ENCODE measurements around the gene AMFR.
A peak's percentile ranks its signal among the peaks of the same experiment; 100 is the strongest.

AMFR gene

GRCh38 chr16:56341656-56342399 lies 83.5 kb downstream of the AMFR start:
- Histone ChIP-seq H2BK5ac (ENCODE audit: low read depth, low read length, poor library complexity, severe bottlenecking) (no peak overlapping the region), H3K4ac (ENCODE audit: low read depth in 1 of 2, low read length in 2 of 2) (no peak overlapping the region), H3K23ac (ENCODE audit: low read length in 2 of 2) (no peak overlapping the region), H4K8ac (ENCODE audit: low read length) (no peak overlapping the region), H3K4me2 (ENCODE audit: low read length, poor library complexity, severe bottlenecking) (no peak overlapping the region), H4K91ac (ENCODE audit: low read length) (no peak overlapping the region), H3K4me3 (ENCODE audit: insufficient read depth in 1 of 2, low read depth in 1 of 2, low read length in 2 of 2) (no peak overlapping the region), H3K9me3 (ENCODE audit: control insufficient read depth, low read length) (no peaks in the 10 kb centered on the region), H2BK120ac (ENCODE audit: low read depth, low read length) (no peak overlapping the region), H2BK15ac (ENCODE audit: low read depth, poor library complexity, severe bottlenecking) (no peak overlapping the region), H3K9ac (ENCODE audit: low read length) (no peak overlapping the region), H3K36me3 (ENCODE audit: control insufficient read depth in 1 of 2, insufficient read depth in 2 of 2, low read depth in 1 of 2, low read length in 2 of 2) (no peaks in the 10 kb centered on the region), H3K27me3 (ENCODE audit: control insufficient read depth in 1 of 2, insufficient read depth in 1 of 2, low read length in 2 of 2) (no peaks in the 10 kb centered on the region), H2BK12ac (ENCODE audit: low read length in 2 of 2) (no peak overlapping the region), H2AFZ (ENCODE audit: low read depth, low read length) (no peak overlapping the region), H3K4me1 (ENCODE audit: control insufficient read depth, insufficient read depth, low read depth, low read length) (no peaks in the 10 kb centered on the region), H3K14ac (ENCODE audit: low read length in 2 of 2) (no peak overlapping the region), H2AK5ac (ENCODE audit: low read length, severe bottlenecking) (no peak overlapping the region), H3K79me1 (replicated peaks; ENCODE audit: low read length, poor library complexity, severe bottlenecking) (no peaks in the 10 kb centered on the region), H3K27ac (ENCODE audit: low read length, poor library complexity, severe bottlenecking) (no peak overlapping the region), H3K18ac (ENCODE audit: low read depth in 1 of 2, low read length in 2 of 2) (no peak overlapping the region)
- no peak for DNase-seq
- 88% methylated on average over 8 of the region's 9 CpGs for WGBS

GRCh38 chr16:56340864-56341365 lies 84.4 kb downstream of the AMFR start:
- Histone ChIP-seq H2BK5ac (ENCODE audit: low read depth, low read length, poor library complexity, severe bottlenecking) (no peak overlapping the region), H4K8ac (ENCODE audit: low read length) (no peak overlapping the region), H3K27me3 (ENCODE audit: control insufficient read depth in 1 of 2, insufficient read depth in 1 of 2, low read length in 2 of 2) (no peaks in the 10 kb centered on the region), H3K4ac (ENCODE audit: low read depth in 1 of 2, low read length in 2 of 2) (no peak overlapping the region), H3K4me3 (ENCODE audit: insufficient read depth in 1 of 2, low read depth in 1 of 2, low read length in 2 of 2) (no peak overlapping the region), H3K18ac (ENCODE audit: low read depth in 1 of 2, low read length in 2 of 2) (no peak overlapping the region), H2AK5ac (ENCODE audit: low read length, severe bottlenecking) (no peak overlapping the region), H3K4me2 (ENCODE audit: low read length, poor library complexity, severe bottlenecking) (no peak overlapping the region), H3K9ac (ENCODE audit: low read length) (no peak overlapping the region), H2BK12ac (ENCODE audit: low read length in 2 of 2) (no peak overlapping the region), H2AFZ (ENCODE audit: low read depth, low read length) (no peak overlapping the region), H3K4me1 (ENCODE audit: control insufficient read depth, insufficient read depth, low read depth, low read length) (no peaks in the 10 kb centered on the region), H2BK15ac (ENCODE audit: low read depth, poor library complexity, severe bottlenecking) (no peak overlapping the region), H3K27ac (ENCODE audit: low read length, poor library complexity, severe bottlenecking) (no peak overlapping the region), H3K14ac (ENCODE audit: low read length in 2 of 2) (no peak overlapping the region), H4K91ac (ENCODE audit: low read length) (no peak overlapping the region), H3K23ac (ENCODE audit: low read length in 2 of 2) (no peak overlapping the region), H2BK120ac (ENCODE audit: low read depth, low read length) (no peak overlapping the region), H3K79me1 (replicated peaks; ENCODE audit: low read length, poor library complexity, severe bottlenecking) (no peaks in the 10 kb centered on the region), H3K9me3 (ENCODE audit: control insufficient read depth, low read length) (no peaks in the 10 kb centered on the region), H3K36me3 (ENCODE audit: control insufficient read depth in 1 of 2, insufficient read depth in 2 of 2, low read depth in 1 of 2, low read length in 2 of 2) (no peaks in the 10 kb centered on the region)
- 91% methylated on average over 17 of the region's 17 CpGs for WGBS
- DNase-seq: no peak

- Histone ChIP-seq H3K18ac (ENCODE audit: low read depth in 1 of 2, low read length in 2 of 2) (no peak overlapping the region), H2AK5ac (ENCODE audit: low read length, severe bottlenecking) (no peak overlapping the region), H3K4me2 (ENCODE audit: low read length, poor library complexity, severe bottlenecking) (no peak overlapping the region), H3K9me3 (ENCODE audit: control insufficient read depth, low read length) (no peaks in the 10 kb centered on the region), H2BK5ac (ENCODE audit: low read depth, low read length, poor library complexity, severe bottlenecking) (no peak overlapping the region), H2BK15ac (ENCODE audit: low read depth, poor library complexity, severe bottlenecking) (no peak overlapping the region), H3K14ac (ENCODE audit: low read length in 2 of 2) (no peak overlapping the region), H3K27me3 (ENCODE audit: control insufficient read depth in 1 of 2, insufficient read depth in 1 of 2, low read length in 2 of 2) (no peaks in the 10 kb centered on the region), H3K36me3 (ENCODE audit: control insufficient read depth in 1 of 2, insufficient read depth in 2 of 2, low read depth in 1 of 2, low read length in 2 of 2) (no peaks in the 10 kb centered on the region), H2BK12ac (ENCODE audit: low read length in 2 of 2) (no peak overlapping the region), H4K91ac (ENCODE audit: low read length) (no peak overlapping the region), H3K23ac (ENCODE audit: low read length in 2 of 2) (no peak overlapping the region), H3K4me1 (ENCODE audit: control insufficient read depth, insufficient read depth, low read depth, low read length) (peaks cover 2% of the 10 kb centered on the region), H2BK120ac (ENCODE audit: low read depth, low read length) (no peak overlapping the region), H3K4ac (ENCODE audit: low read depth in 1 of 2, low read length in 2 of 2) (no peak overlapping the region), H2AFZ (ENCODE audit: low read depth, low read length) (no peak overlapping the region), H4K8ac (ENCODE audit: low read length) (no peak overlapping the region), H3K9ac (ENCODE audit: low read length) (no peak overlapping the region), H3K27ac (ENCODE audit: low read length, poor library complexity, severe bottlenecking) (no peak overlapping the region), H3K79me1 (replicated peaks; ENCODE audit: low read length, poor library complexity, severe bottlenecking) (no peaks in the 10 kb centered on the region), H3K4me3 (ENCODE audit: insufficient read depth in 1 of 2, low read depth in 1 of 2, low read length in 2 of 2) (no peak overlapping the region)
- 94% methylated on average over 23 of the region's 23 CpGs for whole genome bisulfite sequencing
- DNase-seq: no peak
Observed at GRCh38 chr16:56340416-56340815, 84.9 kb downstream of the AMFR start.

GRCh38 chr16:56339431-56340195 lies 85.7 kb downstream of the AMFR start:
- Histone ChIP-seq H2BK120ac (ENCODE audit: low read depth, low read length) (no peak overlapping the region), H2BK15ac (ENCODE audit: low read depth, poor library complexity, severe bottlenecking) (no peak overlapping the region), H3K4me3 (ENCODE audit: insufficient read depth in 1 of 2, low read depth in 1 of 2, low read length in 2 of 2) (peak overlapping the region in 1 of 2 experiments; percentile 11), H2AFZ (ENCODE audit: low read depth, low read length) (no peak overlapping the region), H3K36me3 (ENCODE audit: control insufficient read depth in 1 of 2, insufficient read depth in 2 of 2, low read depth in 1 of 2, low read length in 2 of 2) (no peaks in the 10 kb centered on the region), H2BK12ac (ENCODE audit: low read length in 2 of 2) (no peak overlapping the region), H2BK5ac (ENCODE audit: low read depth, low read length, poor library complexity, severe bottlenecking) (no peak overlapping the region), H2AK5ac (ENCODE audit: low read length, severe bottlenecking) (no peak overlapping the region), H3K18ac (ENCODE audit: low read depth in 1 of 2, low read length in 2 of 2) (no peak overlapping the region), H3K23ac (ENCODE audit: low read length in 2 of 2) (no peak overlapping the region), H4K8ac (ENCODE audit: low read length) (no peak overlapping the region), H3K4me1 (ENCODE audit: control insufficient read depth, insufficient read depth, low read depth, low read length) (peaks cover 5% of the 10 kb centered on the region), H3K14ac (ENCODE audit: low read length in 2 of 2) (no peak overlapping the region), H3K27ac (ENCODE audit: low read length, poor library complexity, severe bottlenecking) (no peak overlapping the region), H4K91ac (ENCODE audit: low read length) (no peak overlapping the region), H3K27me3 (ENCODE audit: control insufficient read depth in 1 of 2, insufficient read depth in 1 of 2, low read length in 2 of 2) (no peaks in the 10 kb centered on the region), H3K4me2 (ENCODE audit: low read length, poor library complexity, severe bottlenecking) (no peak overlapping the region), H3K9ac (ENCODE audit: low read length) (no peak overlapping the region), H3K4ac (ENCODE audit: low read depth in 1 of 2, low read length in 2 of 2) (no peak overlapping the region), H3K79me1 (replicated peaks; ENCODE audit: low read length, poor library complexity, severe bottlenecking) (no peaks in the 10 kb centered on the region), H3K9me3 (ENCODE audit: control insufficient read depth, low read length) (no peaks in the 10 kb centered on the region)
- no peak for DNase-seq
- WGBS: 93% methylated on average over 16 of the region's 17 CpGs

Measured in mesenchymal stem cell (in vitro differentiated cells and primary cell).